Mucosa of stomach (tissue), 1 donor: ENCODE data around the gene GJA10.
"Not testable (repeated sequence)": the region's sequence is repeated elsewhere in the genome, so short reads cannot be mapped to it uniquely, and the experiment has no call there.

ENCODE experiments used
- H3K27me3 ChIP-seq: one replicate; pipeline ENCODE4 v1.7.0; 2013; ENCODE audit warnings: mild to moderate bottlenecking, low read length; ENCODE audit not compliant: control insufficient read depth, insufficient read depth
- H3K36me3 ChIP-seq: one replicate; pipeline ENCODE4 v1.7.0; 2013; ENCODE audit warnings: low read length; ENCODE audit not compliant: control insufficient read depth, insufficient read depth
- H3K4me1 ChIP-seq: one replicate; pipeline ENCODE4 v1.7.0; 2013; ENCODE audit warnings: mild to moderate bottlenecking, low read length; ENCODE audit not compliant: control insufficient read depth, insufficient read depth
- H3K4me3 ChIP-seq: one replicate; pipeline ENCODE4 v1.7.0; 2013; ENCODE audit warnings: low read length
- H3K9ac ChIP-seq: one replicate; pipeline ENCODE4 v1.7.0; 2013; ENCODE audit warnings: mild to moderate bottlenecking, low read length, moderate library complexity
- H3K9me3 ChIP-seq: one replicate; pipeline ENCODE4 v1.7.0; 2013; ENCODE audit warnings: mild to moderate bottlenecking, low read length, moderate library complexity; ENCODE audit not compliant: control insufficient read depth
- donor health status: Pancreatic carcinoma.

Gene GJA10

DNA sequence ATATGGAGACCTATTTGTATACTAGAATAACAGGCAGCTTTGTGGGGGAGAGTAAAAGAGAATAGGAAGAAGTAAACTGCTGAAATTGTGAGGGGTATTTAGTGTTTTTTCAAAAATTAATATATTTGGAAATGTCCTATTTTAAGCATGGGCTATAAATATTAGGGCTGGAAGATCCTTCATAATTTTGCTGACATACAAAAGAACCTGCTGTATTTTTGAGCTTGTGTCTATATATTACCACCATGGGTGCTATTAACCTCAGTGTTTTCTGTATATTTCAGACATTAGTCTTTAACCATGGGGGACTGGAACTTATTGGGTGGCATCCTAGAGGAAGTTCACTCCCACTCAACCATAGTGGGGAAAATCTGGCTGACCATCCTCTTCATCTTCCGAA lies at the start of gene GJA10:
GJA10 (plus strand) TSS at position 301 of the 400 bp plus-strand sequence; CDS start at position 301, 0 bp downstream.
- H3K9ac ChIP-seq, result no peak within 1 kb of the TSS
- no peaks in the 10 kb centered on the region for H3K36me3 ChIP-seq
- no peaks in the 10 kb centered on the region for H3K9me3 ChIP-seq
- no peak within 1 kb of the TSS for H3K4me3 ChIP-seq
- H3K27me3 ChIP-seq, result no peaks in the 10 kb centered on the region
- H3K4me1 ChIP-seq, result no peaks in the 10 kb centered on the region

GRCh38 chr6:89847513-89847912 lies 46.8 kb upstream of the GJA10 start:
- H3K36me3 ChIP-seq, H3K27me3 ChIP-seq, H3K4me3 ChIP-seq, H3K4me1 ChIP-seq, H3K9me3 ChIP-seq, H3K9ac ChIP-seq: not testable (repeated sequence)

DNA sequence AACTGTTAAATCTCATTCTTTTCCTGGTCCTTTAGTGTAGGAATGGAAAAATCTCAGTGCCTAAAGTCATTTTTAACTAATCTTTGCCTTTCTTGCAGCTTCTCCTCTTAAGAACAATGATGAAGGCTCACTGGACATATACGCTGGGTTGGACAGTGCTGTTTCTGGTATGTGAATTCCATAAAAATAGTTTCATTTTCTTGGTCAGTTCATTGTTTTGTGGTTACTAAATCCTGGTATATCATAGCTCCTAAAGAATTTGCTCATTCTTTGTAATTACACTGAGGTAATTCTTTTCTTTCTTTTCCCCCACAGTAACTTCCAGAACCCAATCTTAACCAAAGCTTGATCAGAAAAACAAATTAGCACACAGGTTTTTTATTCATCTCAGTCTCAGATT lies 41.2 kb upstream of the GJA10 start:
- Histone ChIP-seq H3K27me3 (no peaks in the 10 kb centered on the region), H3K36me3 (no peaks in the 10 kb centered on the region), H3K4me1 (no peaks in the 10 kb centered on the region), H3K4me3 (no peak overlapping the region), H3K9ac (no peak overlapping the region), H3K9me3 (no peaks in the 10 kb centered on the region)

DNA sequence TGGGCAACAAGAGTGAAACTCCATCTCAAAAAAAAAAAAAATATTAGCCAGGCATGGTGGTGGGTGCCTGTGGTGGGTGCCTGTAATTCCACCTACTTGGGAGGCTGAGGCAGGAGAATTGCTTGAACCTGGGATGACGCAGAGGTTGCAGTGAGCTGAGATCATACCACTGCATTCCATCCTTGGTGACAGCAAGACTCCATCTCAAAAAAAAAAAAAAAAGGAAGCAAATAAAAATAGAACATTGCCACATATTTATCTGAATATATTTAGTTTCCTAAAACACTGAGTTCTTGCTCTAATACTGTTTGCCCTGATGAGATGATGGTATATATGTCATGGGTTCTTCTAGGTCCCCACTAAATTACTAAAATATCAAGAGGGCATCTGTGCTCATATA lies 36.2 kb upstream of the GJA10 start:
- no peaks in the 10 kb centered on the region for H3K36me3 ChIP-seq

GRCh38 chr6:89859744-89860143 lies 34.5 kb upstream of the GJA10 start:
- Histone ChIP-seq H3K36me3 (no peaks in the 10 kb centered on the region), H3K4me3 (no peak overlapping the region), H3K9ac (no peak overlapping the region), H3K27me3 (no peaks in the 10 kb centered on the region), H3K4me1 (no peaks in the 10 kb centered on the region), H3K9me3 (no peaks in the 10 kb centered on the region)

More for the DNA sequence above, 36.2 kb upstream of the GJA10 start:
- H3K4me3 ChIP-seq, result no peak overlapping the region
- no peaks in the 10 kb centered on the region for H3K27me3 ChIP-seq
- H3K4me1 ChIP-seq, result no peaks in the 10 kb centered on the region
- H3K9ac ChIP-seq, result no peak overlapping the region
- no peaks in the 10 kb centered on the region for H3K9me3 ChIP-seq

DNA sequence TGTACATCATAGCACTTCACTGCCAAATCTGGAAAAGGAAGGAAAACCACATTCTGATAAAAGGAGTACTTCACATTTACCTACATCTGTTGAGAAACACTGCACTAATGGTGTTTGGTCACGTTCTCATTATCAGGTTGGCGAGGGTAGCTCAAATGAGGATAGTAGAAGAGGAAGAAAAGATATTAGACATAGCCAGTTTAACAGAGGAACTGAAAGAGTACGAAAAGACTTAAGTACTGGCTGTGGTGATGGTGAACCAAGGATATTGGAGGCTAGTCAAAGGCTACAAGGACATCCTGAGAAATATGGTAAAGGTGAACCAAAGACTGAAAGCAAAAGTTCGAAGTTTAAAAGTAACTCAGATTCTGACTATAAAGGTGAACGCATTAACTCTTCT lies 32.0 kb upstream of the GJA10 start:
- H3K4me3 ChIP-seq, result no peak overlapping the region
- H3K36me3 ChIP-seq, result no peaks in the 10 kb centered on the region
- H3K4me1 ChIP-seq, result no peaks in the 10 kb centered on the region
- no peak overlapping the region for H3K9ac ChIP-seq
- H3K9me3 ChIP-seq, result no peaks in the 10 kb centered on the region
- no peaks in the 10 kb centered on the region for H3K27me3 ChIP-seq

DNA sequence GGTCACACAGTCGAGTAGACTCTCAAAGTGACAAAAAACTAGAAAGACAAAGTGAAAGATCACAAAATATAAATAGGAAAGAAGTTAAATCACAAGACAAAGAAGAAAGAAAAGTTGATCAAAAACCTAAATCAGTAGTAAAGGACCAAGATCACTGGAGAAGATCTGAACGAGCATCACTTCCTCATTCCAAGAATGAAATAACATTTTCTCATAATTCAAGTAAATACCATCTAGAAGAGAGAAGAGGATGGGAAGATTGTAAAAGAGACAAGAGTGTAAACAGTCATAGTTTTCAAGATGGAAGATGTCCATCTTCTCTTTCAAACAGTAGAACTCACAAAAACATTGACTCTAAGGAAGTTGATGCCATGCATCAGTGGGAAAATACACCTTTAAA lies 31.6 kb upstream of the GJA10 start:
- Histone ChIP-seq H3K4me1 (no peaks in the 10 kb centered on the region), H3K9ac (no peak overlapping the region), H3K4me3 (no peak overlapping the region), H3K36me3 (no peaks in the 10 kb centered on the region), H3K27me3 (no peaks in the 10 kb centered on the region), H3K9me3 (no peaks in the 10 kb centered on the region)

DNA sequence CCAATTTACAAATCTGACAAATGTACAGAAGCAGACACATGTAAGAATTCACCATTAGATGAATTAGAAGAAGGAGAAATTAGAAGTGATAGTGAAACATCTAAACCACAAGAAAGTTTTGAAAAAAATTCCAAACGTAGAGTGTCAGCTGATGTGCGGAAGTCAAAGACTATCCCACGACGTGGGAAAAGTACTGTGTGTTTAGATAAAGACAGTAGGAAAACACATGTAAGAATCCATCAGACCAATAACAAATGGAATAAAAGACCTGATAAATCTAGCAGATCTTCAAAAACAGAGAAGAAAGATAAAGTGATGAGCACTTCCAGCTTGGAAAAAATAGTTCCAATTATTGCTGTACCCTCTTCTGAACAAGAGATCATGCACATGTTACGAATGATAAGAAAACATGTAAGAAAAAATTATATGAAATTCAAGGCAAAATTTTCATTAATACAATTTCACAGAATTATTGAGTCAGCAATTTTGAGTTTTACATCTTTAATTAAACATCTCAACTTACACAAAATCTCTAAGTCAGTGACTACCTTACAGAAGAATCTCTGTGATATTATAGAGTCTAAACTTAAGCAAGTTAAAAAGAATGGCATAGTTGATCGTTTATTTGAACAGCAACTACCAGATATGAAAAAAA lies 28.1 kb upstream of the GJA10 start:
- no peaks in the 10 kb centered on the region for H3K36me3 ChIP-seq

DNA sequence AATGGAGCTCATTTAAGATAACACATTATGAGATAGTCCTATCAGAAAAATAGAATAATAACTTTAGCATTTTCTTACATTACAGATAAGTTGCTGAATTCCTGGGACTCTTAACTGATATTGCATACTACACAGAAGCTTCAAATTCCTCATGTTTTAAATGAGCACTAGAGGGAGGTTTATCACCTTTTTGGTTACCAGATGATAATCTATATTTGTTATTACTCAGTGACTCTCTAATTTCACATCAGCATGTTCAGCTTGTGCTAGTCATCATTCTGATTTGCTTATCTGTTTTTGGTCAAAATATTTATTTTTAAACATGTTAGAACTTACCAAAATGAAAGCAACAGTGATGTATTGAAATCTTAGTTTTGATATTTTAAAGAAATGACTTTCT lies 20.5 kb upstream of the GJA10 start:
- Histone ChIP-seq H3K4me1 (no peaks in the 10 kb centered on the region), H3K36me3 (no peaks in the 10 kb centered on the region), H3K9me3 (no peaks in the 10 kb centered on the region), H3K4me3 (no peak overlapping the region), H3K27me3 (no peaks in the 10 kb centered on the region), H3K9ac (no peak overlapping the region)

More for the DNA sequence above, 28.1 kb upstream of the GJA10 start:
- H3K27me3 ChIP-seq, result no peaks in the 10 kb centered on the region
- no peaks in the 10 kb centered on the region for H3K9me3 ChIP-seq
- H3K9ac ChIP-seq, result no peak overlapping the region
- H3K4me1 ChIP-seq, result no peaks in the 10 kb centered on the region
- no peak overlapping the region for H3K4me3 ChIP-seq

- Histone ChIP-seq H3K4me1 (no peaks in the 10 kb centered on the region), H3K4me3 (no peak overlapping the region), H3K9me3 (no peaks in the 10 kb centered on the region), H3K9ac (no peak overlapping the region), H3K27me3 (no peaks in the 10 kb centered on the region), H3K36me3 (no peaks in the 10 kb centered on the region)
Observed at GRCh38 chr6:89874438-89874837, 19.8 kb upstream of the GJA10 start.

- Histone ChIP-seq H3K4me3 (no peak overlapping the region), H3K9ac (no peak overlapping the region), H3K9me3 (no peaks in the 10 kb centered on the region), H3K27me3 (peaks cover 9% of the 10 kb centered on the region), H3K4me1 (no peaks in the 10 kb centered on the region), H3K36me3 (no peaks in the 10 kb centered on the region)
Observed at GRCh38 chr6:89886378-89887120, 7.7 kb upstream of the GJA10 start.

DNA sequence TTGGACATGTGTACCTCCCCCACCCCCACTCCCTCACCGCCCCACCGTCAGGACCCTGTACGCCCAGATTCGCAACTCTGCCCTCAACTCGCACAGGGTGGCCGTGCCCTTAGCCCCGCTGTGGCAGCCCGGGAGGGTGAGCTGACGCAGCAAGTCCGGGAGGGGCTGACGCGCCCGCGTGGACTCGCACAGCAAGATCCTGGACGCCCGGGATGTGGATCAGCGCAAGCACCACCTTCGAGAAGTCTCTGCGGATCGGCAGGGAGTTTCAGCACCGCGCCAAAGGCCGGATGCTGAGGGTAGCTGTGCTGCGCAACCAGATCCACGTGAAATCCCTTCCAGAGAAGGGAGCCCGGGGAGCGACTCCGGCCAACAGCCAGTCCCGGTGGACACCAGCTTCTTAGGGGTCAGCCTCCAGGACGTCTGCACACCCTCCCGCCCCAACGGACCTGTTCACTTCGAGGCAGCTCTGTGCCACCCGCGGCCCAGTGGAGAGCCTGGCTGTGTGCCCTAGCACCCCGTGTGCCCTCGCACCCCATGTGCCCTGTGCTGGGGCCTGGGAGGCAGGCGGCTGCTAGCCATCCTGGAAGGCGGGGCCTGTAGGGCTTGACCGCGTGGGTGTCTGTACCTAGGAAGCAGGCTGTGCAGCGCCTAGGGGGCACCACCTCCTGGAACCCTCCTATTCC lies 6.7 kb upstream of the GJA10 start:
- Histone ChIP-seq H3K36me3 (no peaks in the 10 kb centered on the region), H3K4me3 (no peak overlapping the region), H3K4me1 (no peaks in the 10 kb centered on the region), H3K9me3 (no peaks in the 10 kb centered on the region), H3K27me3 (peaks cover 9% of the 10 kb centered on the region), H3K9ac (no peak overlapping the region)
